ENCODE measurements around the gene CHRNA4.

DNA sequence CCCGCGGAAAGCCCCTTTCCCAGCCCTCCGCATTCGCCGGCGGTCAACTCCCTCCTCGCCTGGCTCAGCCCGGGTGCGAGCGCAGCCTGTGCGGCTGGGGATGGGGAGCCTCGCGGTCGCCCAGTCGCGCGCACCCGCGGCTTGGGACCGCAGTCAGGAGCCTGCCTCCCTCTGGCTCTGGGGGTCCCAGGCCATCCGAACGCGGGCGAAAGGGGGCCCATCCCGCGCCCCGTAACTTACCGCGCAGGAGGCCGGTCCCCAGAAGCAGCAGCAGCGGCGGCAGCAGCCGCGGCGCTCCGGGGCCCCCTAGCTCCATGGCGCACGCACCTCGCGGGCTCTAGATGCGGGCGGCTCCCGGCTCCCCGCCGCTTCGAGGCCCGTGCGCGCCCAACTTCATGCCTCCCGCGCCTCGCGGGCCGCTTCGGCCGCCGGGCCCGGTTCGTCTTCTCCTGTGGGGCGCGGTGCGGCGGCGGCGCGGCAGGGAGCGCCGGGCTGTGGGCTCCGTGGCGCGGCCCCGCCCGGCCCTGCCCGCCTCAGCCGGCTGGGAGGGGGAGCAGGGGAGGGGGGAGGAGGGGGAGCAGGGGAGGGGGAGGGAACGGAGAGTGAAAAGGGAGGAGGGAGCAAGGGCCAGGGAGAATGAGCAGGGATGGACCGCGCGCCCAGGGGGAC is at the start of gene CHRNA4:
- TF ChIP-seq, protein P1, sequence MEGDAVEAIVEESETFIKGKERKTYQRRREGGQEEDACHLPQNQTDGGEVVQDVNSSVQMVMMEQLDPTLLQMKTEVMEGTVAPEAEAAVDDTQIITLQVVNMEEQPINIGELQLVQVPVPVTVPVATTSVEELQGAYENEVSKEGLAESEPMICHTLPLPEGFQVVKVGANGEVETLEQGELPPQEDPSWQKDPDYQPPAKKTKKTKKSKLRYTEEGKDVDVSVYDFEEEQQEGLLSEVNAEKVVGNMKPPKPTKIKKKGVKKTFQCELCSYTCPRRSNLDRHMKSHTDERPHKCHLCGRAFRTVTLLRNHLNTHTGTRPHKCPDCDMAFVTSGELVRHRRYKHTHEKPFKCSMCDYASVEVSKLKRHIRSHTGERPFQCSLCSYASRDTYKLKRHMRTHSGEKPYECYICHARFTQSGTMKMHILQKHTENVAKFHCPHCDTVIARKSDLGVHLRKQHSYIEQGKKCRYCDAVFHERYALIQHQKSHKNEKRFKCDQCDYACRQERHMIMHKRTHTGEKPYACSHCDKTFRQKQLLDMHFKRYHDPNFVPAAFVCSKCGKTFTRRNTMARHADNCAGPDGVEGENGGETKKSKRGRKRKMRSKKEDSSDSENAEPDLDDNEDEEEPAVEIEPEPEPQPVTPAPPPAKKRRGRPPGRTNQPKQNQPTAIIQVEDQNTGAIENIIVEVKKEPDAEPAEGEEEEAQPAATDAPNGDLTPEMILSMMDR (CRISPR knock-in tag; IDR thresholded peaks at IDR 0.05): no peak
- no peak for TF ChIP-seq GABPA (IDR thresholded peaks at IDR 0.05; ENCODE audit: low read depth, low read length)
- no peak for TF ChIP-seq GABPA (CRISPR knock-in tag; IDR thresholded peaks at IDR 0.05; ENCODE audit: low read depth)
- TF ChIP-seq EZH2 (conservative IDR thresholded peaks at IDR 0.05; ENCODE audit: low read depth, low read length): no peak
- TF ChIP-seq POLR2AphosphoS5 (IDR thresholded peaks at IDR 0.05; ENCODE audit: low read depth, low read length): no peak
